ENCODE data around the gene GPN1. TPM values are rescaled to one million over a fixed set of nuclear protein-coding genes. Genes with fewer than 3 reads are reported as not detected.

Gene GPN1
- total RNA-seq, 1 experiment from 2014 or later = 48.5 TPM

- Mint-ChIP-seq H3K27ac (no peak overlapping the region), H3K36me3 (ENCODE audit: insufficient read depth in 1 of 3, low read depth in 3 of 3) (peaks cover 16 to 65% (median 44%) of the 10 kb centered on the region in 3 experiments; a peak in 6 of 7 replicates), H3K9me3 (no peaks in the 10 kb centered on the region), H3K4me3 (no peak overlapping the region), H3K4me1 (no peaks in the 10 kb centered on the region), H3K27me3 (ENCODE audit: low read depth) (no peaks in the 10 kb centered on the region)
- Histone ChIP-seq H3T11ph (ENCODE audit: low read length) (no peak overlapping the region), H3K4ac (ENCODE audit: low read depth, low read length) (no peak overlapping the region), H3K4me1 (ENCODE audit: insufficient read depth, low read length) (no peaks in the 10 kb centered on the region), H3K23me2 (ENCODE audit: insufficient read length, low read depth, low read length, poor library complexity, severe bottlenecking) (no peaks in the 10 kb centered on the region), H2BK20ac (ENCODE audit: low read depth, low read length, poor library complexity, severe bottlenecking) (no peak overlapping the region), H3K18ac (ENCODE audit: insufficient read length, low read depth, low read length) (no peak overlapping the region), H3K79me1 (ENCODE audit: insufficient read depth, low read depth, low read length, poor library complexity, severe bottlenecking) (no peaks in the 10 kb centered on the region), H4K8ac (replicated peaks; ENCODE audit: insufficient read length, low read depth, low read length) (no peak overlapping the region), H2AFZ (ENCODE audit: low read length) (no peak overlapping the region), H3K27ac (ENCODE audit: insufficient read length, low read depth, low read length) (no peak overlapping the region), H3K4me2 (ENCODE audit: insufficient read depth, insufficient read length, low read length) (no peak overlapping the region), H3K56ac (ENCODE audit: insufficient read length, low read depth, low read length) (no peak overlapping the region), H3K9me3 (ENCODE audit: control insufficient read depth, low read depth, low read length) (no peaks in the 10 kb centered on the region), H2BK120ac (ENCODE audit: low read depth, low read length, poor library complexity, severe bottlenecking) (no peak overlapping the region), H3K14ac (ENCODE audit: insufficient read depth, low read length) (no peak overlapping the region), H4K20me1 (ENCODE audit: control insufficient read depth, insufficient read depth, insufficient read length) (no peaks in the 10 kb centered on the region), H2BK15ac (ENCODE audit: low read depth, low read length) (no peak overlapping the region), H3K27me3 (ENCODE audit: insufficient read depth, low read length) (no peaks in the 10 kb centered on the region), H3K9ac (ENCODE audit: extremely low read depth, insufficient read length, low read length) (no peak overlapping the region), H4K5ac (ENCODE audit: insufficient read length, low read depth, low read length) (no peak overlapping the region), H2BK5ac (ENCODE audit: insufficient read length, low read length) (no peak overlapping the region), H2AK5ac (ENCODE audit: insufficient read length, low read length) (no peak overlapping the region), H4K91ac (ENCODE audit: insufficient read length, low read depth, low read length) (no peak overlapping the region), H2BK12ac (ENCODE audit: insufficient read length, low read depth, low read length) (no peak overlapping the region), H3K23ac (ENCODE audit: insufficient read length, low read depth, low read length) (no peak overlapping the region), H3K79me2 (ENCODE audit: insufficient read depth, low read length) (no peaks in the 10 kb centered on the region)
- no peak for TF ChIP-seq CTCF (conservative IDR thresholded peaks at IDR 0.05)
- DNase-seq = no peak
These were observed 18.4 kb downstream of the GPN1 start for GRCh38 chr2:27647289-27647688.
